Non-pigmented ciliary epithelial cell (primary cell): ENCODE measurements around the gene MFSD2A.
"Not testable (repeated sequence)": the region's sequence is repeated elsewhere in the genome, so short reads cannot be mapped to it uniquely, and the experiment has no call there.

Experiments used
- DNase-seq: peaks from one replicate; pipeline ENCODE4 v3.0.0-alpha.2; 2010; ENCODE audit warnings: low read depth

The MFSD2A gene

DNA sequence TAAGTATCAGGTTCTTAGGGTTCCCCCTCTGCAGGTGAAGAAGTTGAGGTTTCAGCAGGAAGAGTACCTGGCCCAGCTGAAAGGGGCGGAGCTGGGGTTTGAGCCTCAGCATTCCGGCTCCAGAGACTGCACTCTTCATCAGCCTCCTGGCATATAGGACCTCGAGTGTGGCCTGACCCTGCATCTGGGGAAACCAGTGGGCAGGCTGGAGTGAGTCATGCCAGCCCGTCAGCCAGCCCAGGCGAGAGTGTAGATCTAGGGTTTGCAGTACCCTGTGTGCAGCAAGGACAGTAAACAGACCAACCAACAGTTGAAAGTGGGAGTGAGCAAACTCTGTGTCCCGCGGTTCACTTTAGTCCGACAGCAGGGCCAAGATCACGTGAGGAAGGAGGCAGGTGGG lies 14.1 kb downstream of the MFSD2A start:
- DNase-seq = no peak

DNA sequence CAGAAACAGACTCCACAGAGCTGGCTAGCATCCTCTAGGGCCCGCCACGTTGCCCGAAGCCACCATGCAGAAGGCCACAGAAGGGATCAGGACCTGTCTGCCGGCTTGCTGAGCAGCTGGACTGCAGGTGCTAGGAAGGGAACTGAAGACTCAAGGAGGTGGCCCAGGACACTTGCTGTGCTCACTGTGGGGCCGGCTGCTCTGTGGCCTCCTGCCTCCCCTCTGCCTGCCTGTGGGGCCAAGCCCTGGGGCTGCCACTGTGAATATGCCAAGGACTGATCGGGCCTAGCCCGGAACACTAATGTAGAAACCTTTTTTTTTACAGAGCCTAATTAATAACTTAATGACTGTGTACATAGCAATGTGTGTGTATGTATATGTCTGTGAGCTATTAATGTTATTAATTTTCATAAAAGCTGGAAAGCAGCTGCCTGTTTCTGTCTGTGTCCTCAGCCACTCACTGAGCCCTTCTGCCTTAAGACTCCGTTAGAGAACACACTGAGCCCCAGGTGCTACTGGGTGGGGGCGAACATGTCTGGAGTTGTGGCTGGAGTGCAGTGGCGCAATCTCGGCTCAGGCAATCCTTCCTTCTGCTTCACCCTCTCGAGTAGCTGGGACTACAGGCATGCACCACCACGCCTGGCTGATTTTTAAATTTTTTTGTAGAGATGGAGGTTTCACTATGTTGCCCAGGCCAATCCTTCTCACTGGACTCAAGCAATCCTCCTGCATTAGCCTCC lies 14.8 kb downstream of the MFSD2A start:
- no peak for DNase-seq

DNA sequence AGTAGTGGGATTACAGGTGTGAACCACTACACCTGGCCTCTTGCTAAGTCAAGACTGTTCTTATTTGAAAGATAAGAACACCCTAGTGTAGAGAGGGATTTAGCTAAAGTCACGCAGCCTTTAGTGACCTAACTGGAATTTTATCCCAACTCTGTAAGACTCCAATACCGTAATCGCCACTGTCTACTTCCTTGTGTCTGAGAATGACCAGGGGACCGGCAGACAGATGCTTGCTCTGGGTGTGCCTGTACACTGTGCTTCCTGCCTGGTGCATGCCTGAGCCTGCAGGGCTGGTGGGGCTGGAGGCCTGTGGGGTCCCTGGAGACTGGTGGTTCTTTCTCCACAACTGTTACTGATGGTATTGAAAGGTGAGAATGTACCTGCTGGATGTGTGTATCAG lies 15.3 kb downstream of the MFSD2A start:
- no peak for DNase-seq

DNA sequence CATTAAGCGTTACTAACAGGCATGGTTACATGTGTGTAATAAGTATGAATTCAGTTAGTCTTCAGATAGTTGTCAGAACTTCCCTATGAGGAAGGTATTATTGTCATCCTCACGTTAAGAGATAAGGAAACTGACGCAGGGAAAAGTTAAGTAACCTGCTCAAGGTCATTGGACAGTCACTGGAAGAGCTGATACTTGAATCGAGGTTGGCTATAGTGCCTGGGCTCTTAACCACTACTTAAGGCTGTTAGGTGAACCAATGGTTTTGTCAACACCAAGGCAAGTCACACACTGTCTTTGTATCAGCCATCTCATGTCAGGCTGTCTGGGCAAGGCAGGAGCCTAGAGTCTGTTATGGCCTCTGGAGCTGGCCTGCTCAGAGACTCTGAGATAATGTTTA lies 16.2 kb downstream of the MFSD2A start:
- no peak for DNase-seq

DNA sequence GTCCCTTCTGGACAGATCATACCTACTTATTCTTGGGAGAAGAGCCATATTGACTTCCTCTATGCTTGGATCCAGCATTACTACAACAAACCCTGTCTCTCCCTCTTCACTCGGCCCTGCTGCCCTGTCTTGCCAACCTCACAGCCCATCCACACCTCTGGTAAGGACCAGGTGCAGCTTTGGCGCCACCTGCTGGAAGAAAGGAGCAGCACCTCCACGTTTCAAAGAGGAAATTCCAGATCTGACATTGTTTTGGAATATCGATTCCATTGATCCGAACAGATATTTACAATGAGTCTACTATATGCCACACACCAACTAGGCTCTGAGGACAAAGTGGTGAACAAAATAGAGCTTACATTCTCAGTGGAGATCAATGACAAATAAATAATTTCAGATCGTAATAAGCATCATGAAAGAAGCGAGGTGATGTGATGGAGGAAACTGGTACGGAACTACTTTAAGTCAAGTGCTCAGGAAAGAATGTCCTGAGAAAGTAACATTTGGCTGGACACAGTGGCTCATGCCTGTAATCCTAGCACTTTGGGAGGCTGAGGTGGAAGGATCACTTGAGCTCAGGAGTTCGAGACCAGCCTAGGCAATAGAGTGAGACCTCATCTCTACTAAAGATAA lies 18.7 kb downstream of the MFSD2A start:
- DNase-seq = no peak

DNA sequence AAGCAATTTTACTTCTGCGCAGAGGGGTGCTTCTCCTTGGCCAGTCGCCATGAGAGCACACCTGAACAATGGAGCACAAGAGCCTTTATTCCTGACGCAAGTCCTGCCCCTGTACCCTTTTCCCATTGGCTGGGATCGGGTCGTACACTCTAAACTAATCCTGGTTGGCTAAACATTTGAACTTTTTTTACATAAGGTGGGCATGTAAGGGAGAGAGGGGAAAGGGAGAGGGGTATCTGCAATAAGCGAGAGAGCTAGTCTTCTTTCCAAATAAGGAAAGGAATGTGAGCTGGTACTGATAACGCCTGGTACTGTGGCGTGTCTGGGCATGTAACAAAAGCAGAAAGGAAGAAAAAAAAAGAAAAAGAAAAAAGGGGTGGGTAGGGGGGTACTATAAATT lies 21.8 kb downstream of the MFSD2A start:
- no peak for DNase-seq

DNA sequence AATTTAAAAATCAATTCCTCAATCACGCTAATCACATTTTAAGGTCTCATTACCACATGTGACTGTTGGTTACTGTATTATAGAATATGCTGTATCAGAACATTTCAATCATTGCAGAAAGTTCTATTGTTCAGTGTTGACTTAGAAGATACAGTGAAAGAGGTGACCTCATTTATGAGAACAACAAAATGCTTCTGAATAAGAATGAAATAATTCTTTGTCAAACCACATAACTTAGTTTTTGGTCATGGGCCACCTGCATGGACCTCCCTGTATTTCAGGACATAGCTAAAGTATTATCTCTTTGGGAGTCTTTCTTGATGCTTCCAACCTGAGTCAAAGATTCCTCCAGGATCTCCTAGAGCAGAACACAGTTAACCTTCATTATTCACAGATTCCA lies 22.3 kb downstream of the MFSD2A start:
- DNase-seq = no peak

DNA sequence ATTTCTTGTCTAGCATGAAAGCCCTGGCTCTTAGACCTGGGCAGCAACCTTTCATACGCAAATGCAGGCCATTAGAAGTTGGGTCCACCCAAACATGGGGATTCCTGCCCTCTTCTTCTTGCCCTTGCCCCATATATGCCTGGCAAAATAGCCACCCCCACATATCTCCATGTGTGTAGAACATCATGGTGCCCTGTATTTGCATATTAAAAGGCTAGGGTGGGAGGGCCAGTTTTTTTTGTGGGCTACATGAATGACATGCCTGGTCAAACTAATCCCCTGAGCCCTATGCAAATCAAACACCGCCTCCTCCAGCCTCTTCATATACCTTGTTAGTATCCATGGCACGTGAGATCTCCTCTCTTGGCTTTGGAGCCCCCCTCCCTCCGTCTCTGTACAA lies 24.7 kb downstream of the MFSD2A start:
- no peak for DNase-seq

DNA sequence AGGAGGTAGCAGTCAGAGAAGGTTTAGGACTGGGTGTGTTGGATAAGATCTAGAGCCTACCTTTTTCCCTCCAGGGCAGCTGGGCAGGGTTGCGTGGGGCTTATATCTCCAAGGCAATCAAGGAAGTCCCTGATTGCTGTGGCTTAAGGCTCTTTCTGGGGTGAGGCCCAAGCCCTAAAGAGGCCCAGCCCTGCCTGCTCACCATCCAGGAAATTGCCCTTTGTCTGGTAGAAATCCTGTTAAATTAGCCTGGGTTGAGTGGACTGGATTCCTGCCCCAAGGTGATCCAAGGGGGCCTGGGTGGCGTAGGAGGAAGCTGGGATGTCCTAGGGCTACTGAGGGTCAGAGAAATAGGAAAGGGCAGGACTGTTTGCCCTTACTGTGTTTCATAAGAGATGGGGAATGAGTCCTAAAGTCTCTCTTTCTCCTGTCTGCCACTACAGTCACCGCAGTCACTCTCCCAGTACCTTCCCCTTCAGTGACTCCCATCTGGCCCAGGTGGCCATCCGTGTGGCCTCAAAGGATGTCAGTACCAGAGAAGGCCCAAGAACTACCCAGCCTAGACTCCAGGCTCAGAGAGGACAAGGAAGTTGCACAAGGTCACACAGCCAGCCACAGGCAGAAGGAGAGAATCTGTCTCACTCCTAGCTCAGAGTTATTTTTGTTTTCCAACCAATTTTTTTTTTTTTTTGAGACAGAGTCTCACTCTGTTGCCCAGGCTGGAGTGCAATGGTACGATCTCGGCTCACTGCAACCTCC lies 25.8 kb downstream of the MFSD2A start:
- DNase-seq = no peak

DNA sequence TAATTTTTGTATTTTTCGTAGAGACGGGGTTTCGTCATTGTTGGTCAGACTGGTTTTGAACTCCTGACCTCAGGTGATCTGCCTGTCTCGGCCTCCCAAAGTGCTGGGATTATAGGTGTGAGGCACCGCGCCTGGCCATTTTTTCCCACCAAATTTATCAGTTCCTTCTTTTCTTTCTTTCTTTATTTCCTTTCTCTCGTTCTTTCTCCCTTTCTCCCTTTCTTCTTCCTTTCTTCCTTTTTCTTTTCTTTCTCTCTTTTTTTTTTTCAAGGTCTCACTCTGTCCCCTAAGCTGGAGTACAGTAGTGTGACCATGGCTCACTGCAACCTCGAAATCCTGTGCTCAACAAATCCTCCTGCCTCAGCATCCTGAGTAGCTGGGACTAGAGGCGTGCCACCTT lies 26.4 kb downstream of the MFSD2A start:
- no peak for DNase-seq

DNA sequence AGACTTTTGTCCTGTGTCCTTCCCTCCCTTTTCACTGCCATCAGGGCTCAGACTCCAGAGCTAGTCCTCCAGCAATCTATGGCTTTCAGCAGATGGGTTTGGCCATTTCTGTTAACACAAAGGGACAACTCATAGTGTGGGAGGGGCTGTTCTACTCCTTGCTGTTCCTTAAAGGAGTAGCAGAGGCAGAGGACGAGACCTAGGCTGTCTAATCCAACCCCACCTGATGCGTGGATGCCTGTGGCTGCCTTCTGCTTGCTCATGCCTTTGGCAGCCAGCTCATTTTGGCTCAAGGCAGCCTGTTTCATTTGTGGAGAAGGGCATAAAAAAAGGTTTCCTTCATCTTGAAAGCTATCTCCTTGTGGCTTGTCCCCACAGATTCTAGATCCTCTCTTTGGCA lies 27.0 kb downstream of the MFSD2A start:
- peak; percentile 72 for DNase-seq

DNA sequence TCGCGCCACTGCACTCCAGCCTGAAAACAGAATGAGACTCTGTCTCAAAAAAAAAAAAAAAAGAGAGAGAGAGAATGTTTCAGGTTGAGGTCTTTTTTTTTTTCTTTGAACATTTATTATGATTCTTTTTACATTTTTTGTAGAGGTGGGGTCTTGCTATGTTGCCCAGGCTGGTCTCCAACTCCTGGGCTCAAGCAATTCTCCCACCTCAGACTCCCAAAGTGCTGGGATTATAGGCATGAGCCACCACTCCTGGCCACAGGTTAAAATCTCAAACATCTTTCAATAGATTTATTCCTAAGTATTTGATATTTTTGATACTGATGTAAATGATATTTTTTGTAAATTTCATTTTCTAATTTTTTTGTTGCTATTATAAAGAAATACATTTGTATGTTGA lies 29.5 kb downstream of the MFSD2A start:
- DNase-seq = not testable (repeated sequence)

DNA sequence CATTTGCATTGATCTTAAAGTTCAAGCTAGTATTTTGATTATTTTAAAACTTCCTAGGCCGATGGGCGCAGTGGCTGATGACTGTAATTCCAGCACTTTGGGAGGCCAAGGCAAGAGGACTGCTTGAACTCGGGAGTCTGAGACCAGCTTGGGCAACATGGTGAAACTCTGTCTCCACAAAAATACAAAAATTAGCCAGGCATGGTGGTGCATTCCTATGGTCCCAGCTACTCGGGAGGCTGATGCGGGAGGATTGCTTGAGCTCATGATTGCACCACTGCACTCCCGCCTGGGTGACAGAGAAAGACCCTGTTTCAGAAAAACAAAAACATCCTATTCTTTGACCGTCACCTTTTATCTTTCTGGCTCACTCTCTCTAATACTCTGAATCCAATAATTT lies 30.0 kb downstream of the MFSD2A start:
- no peak for DNase-seq

DNA sequence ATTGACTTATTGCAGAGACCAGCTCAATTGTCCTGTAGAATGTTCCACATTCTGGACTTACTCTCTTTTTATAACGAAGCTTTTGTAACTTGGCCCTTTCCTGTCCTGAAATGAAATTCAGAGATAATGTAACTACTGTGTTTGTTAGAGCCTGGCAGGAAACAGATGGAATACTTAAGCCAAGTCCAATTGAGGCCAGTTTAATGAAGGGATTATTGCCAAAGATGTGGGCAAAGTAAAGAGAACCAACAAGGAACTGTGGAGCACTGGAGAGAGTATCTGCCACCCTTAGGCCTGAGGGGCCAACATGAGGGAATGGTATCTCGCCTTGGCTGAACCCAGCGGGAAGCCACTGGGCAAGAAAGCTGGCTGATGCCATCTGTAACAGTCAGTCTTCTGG lies 32.9 kb downstream of the MFSD2A start:
- DNase-seq = no peak

DNA sequence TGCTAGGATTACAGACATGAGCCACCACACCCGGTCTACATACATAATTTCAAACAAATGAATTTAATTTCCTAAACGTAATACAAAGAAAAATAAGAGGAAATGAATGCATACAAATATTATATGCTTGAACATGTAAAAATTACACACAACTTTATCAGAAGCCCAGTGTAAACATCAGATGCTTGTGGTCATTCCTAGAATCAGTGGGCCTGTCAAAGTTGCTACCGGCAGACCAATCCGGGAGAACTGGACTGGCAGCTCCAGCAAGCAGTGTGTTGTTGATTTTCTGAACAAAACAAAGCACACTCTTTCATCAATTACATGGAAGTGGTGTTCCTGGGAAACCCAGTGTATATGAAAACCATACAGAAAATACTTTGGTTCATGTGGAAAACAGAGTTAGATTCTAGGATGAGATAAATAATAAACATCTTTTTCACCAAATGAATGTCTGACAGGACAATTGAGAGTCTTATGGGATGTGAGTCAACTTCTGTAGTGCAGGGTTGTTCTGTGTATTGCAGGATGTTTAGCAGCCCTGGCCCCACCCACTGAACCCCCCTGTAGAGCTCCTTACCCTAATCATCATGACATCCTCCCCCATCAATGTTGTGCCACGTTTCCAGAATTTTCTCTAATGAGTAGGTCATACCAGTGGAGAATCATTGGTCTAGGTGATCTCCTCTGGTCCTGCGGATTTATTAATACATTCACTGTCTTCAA lies 33.8 kb downstream of the MFSD2A start:
- no peak for DNase-seq

DNA sequence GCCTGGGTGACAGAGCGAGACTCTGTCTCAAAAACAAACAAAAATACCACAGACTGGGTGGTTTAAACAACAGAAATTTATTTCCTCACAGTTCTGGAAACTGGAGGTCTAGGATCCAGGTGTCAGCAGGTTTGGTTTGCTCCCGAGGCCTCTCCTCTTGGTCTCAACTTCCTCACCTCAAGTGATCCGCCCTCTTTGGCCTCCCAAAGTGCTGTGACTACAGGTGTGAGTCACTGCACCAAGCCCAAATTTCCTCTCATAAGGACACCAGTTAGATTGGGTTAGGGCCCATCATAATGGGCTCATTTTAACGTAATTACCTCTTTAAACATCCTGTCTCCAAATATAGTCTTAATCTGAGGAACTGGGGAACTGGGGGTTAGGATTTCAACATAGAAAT lies 35.5 kb downstream of the MFSD2A start:
- DNase-seq = no peak

DNA sequence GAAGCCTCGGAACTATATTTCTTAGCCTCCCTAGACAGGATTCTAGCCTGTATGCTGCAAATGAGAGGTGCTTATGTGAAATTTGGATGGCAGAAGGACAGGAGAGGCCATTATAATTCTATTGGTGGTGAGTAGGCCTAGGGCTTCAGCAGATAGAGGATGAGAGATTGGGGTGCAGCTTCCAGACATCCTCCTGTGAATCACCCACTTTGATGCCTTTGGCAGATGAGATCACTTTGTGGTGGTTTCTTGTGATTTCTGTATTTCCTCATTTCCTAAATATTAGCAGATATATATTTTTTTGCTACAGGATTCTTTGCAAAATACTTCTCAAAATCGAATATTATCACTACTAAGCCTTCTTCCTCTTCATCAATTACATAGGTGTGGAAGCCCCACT lies 37.3 kb downstream of the MFSD2A start:
- no peak for DNase-seq

DNA sequence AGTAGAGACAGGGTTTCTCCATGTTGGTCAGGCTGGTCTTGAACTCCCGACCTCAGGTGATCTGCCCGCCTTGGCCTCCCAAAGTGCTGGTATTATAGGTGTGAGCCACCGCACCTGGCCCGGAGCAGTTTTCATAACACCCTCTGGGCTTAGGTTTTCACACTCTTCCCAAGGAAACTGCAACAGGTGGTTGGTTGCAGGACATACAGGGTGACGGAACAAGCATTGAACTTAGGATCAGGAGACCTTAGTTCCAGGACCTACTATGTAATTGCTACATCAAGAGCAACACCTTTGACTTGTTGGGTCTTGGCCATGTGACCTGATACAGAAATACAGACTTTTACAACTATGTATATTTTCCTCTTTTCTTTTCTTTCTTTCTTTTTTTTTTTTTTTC lies 37.9 kb downstream of the MFSD2A start:
- DNase-seq = no peak

DNA sequence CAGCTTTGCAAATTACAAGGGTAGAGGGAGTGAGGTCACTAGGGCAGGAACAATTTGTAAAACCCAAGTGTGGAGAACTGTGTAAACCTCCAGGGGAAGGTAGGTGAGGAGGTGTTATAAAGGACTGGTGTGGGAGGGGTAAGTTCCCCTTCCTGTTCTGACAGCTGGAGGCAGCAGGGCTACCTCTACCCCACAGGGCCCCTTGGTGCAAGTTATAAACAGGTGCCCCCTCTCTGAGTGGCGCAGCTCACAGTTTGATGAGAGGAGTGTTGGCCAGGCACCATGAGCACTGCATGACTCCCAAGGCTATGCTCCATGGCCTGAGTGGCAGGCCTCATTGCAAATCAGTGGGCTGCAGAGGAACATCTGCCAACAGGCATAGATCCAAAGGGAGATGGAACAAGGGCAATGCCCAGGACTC lies 41.0 kb downstream of the MFSD2A start:
- no peak for DNase-seq

DNA sequence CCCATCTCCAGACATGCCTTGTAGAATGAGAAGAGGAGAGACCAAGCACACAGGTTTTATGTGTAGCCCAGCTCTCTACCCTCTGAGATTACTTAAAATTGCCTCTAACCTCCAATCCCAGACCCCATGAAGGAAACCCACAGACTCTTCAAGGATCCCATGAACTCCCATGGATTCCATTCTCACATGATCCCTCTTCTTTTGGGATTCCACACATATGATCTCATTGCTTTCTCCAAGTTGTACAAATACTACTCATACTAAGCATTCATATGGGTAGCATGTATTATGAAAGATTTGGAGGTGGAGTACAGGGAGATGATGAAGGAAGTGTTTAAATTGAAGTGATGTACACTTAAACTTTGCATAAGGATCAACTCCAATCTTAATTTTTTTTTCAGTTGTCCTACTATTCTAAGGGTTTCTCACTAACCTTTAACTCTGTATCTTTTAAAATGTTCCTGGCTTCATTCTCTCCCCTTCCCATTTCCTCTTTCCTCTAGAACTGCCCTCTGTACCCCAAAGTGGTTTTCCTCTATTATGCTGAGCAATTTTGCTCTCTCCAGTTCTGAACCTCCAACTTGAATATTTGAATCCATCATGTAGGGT lies 41.6 kb downstream of the MFSD2A start:
- DNase-seq = no peak

DNA sequence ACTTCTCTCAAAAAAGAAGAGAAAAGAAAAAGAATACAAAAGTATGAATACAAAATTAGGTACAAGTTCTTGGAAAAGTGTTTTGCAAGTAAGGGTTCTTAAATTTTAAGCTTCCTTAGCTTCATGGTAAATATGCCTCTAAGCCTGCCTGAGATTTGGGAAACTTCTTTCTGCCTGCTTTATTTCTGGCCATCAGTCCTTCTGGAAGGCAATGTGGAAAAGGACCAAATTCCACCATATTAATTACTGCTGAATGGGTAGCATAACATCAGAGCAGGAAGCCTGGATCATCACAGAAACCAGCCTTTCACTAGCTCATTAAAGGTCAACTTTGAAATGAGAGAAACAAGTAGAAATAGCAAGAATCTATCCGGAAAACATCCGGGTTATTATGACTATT lies 46.5 kb downstream of the MFSD2A start:
- DNase-seq = no peak
